Natural killer cell treated with Interleukin-12 subunit alpha and Interleukin-12 subunit beta and Interleukin-15 and Interleukin-18, amount 100 ng/mL, for 72 hours (primary cell): ENCODE measurements around the gene TSC22D2. TPM values are rescaled to one million over a fixed set of nuclear protein-coding genes. Genes with fewer than 3 reads are reported as not detected.
A peak's percentile ranks its signal among the peaks of the same experiment; 100 is the strongest.

Experiments used
- ATAC-seq, 2 donors: fragments of 150-1000 bp; cut with Tn5 transposase in 1 of 2; sonication (Bioruptor Pico), chemical (Tn5 transposase) in 1 of 2; 2 replicates each; pipeline ENCODE4 v1.10.0; 2021
- DNase-seq: peaks from one replicate; pipeline ENCODE4 v3.0.0; 2022; ENCODE audit warnings: low spot score
- H3K27ac Mint-ChIP-seq, 2 donors: 1 replicate in 1 of 2; 2 replicates in 1 of 2; pipeline ENCODE4 v1.8.0; 2022; ENCODE audit warnings: mixed read lengths in 2 of 2, mild to moderate bottlenecking in 1 of 2, moderate library complexity in 1 of 2
- H3K27me3 Mint-ChIP-seq, 2 donors: 1 replicate in 1 of 2; 2 replicates in 1 of 2; pipeline ENCODE4 v1.8.0; 2022; ENCODE audit warnings: mixed read lengths in 2 of 2
- H3K36me3 Mint-ChIP-seq: one replicate; pipeline ENCODE4 v1.8.0; 2022; ENCODE audit warnings: mixed read lengths
- H3K4me1 Mint-ChIP-seq, 2 donors: 1 replicate in 1 of 2; 2 replicates in 1 of 2; pipeline ENCODE4 v1.8.0; 2022; ENCODE audit warnings: low read depth in 2 of 2, mixed read lengths in 2 of 2, mild to moderate bottlenecking in 1 of 2
- H3K4me3 Mint-ChIP-seq: one replicate; pipeline ENCODE4 v1.8.0; 2022; ENCODE audit warnings: mixed read lengths
- H3K9me3 Mint-ChIP-seq: 2 replicates; pipeline ENCODE4 v1.8.0; 2022; ENCODE audit warnings: mixed read lengths
- total RNA-seq, 2 donors: library from RNA; stranded (reverse); gene quantifications; one replicate each; pipeline ENCODE4 v1.2.3, GENCODE V29; 2022

Gene TSC22D2
- total RNA-seq, 2 donors from 2014 or later: 18.7 to 23.7 TPM

DNA sequence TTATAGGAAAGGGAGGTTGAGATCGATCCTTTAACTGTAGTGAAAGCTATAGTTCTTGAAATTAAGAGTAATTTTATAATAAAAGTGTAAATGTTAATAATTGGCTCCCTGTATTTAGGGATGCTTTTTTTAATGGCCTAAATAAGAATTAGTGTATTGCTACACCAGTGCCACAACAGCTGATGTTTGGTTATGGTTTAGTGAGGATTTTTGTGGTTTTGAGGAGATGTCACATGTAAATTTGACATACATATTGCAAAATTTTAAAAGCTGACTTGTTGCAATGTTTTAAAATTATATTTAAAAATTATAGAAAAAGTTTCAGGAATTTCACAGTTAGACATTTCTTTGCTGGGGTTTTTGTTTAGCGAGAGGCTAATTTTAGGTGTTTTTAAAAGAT, 3.9 kb downstream of the TSC22D2 start:
- Mint-ChIP-seq H3K36me3 (peaks cover 16% of the 10 kb centered on the region), H3K9me3 (no peaks in the 10 kb centered on the region), H3K27ac (peak overlapping the region; percentile 52 to 63), H3K4me3 (peak overlapping the region; percentile 87), H3K4me1 (peaks cover 44 to 57% of the 10 kb centered on the region in 2 donors), H3K27me3 (no peaks in the 10 kb centered on the region)
- ATAC-seq (no peak), DNase-seq (no peak)

DNA sequence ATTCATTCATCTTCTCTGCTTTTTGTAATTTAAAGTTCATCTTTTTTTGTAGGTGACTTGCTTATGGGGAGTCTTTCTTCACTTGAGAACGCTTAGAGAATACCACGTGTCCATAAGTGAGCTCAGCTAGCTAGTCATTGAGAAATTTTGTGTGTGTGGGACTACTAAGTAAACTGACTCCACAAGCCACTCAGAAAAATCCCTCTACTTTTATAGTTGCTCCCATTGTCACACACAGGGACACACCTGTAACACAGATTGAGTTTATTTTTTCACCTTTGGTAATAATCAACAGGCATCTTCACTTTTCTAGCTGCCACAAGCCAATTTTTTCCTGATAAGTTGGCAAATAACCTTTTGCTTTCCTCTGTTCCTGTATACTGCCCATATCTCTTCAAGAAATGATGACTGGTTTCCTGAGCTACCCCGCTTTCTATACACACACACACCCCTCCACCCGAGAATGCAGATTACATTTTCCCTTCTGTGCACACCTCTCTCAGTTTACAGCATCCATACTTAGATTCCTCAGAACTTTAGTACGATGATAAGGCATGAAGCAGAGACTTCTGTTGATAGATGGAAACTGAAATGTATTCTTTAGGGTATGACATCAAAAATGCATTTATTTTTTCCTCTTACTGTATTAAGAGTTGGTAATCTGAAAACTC, 4.6 kb downstream of the TSC22D2 start:
- Mint-ChIP-seq H3K36me3 (peaks cover 16% of the 10 kb centered on the region), H3K9me3 (no peaks in the 10 kb centered on the region), H3K4me3 (peak overlapping the region; percentile 87), H3K27ac (peak overlapping the region; percentile 52 to 62), H3K4me1 (peaks cover 49 to 57% of the 10 kb centered on the region in 2 donors), H3K27me3 (no peaks in the 10 kb centered on the region)
- peak; percentile 60 for DNase-seq
- ATAC-seq: no peak

DNA sequence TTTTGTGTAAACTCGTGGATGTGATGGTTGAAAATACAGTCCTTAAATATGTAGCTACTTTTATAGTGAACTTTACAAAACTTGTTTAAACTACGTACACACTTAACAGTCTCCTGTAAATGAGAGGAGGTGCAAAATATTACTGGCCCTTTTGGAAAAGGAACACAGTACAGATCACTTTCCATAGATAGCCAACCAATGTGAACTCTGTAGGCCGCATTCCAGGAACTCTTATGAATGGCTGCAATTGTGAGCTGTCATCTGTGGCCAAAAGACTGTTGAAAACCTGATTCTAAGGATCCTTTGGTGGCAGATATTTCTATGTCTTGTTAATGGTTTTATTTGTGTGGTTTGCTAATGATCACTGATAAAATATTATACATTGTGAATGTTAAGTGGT, 6.2 kb downstream of the TSC22D2 start:
- no peak for DNase-seq
- no peaks in the 10 kb centered on the region for H3K9me3 Mint-ChIP-seq
- no peaks in the 10 kb centered on the region for H3K27me3 Mint-ChIP-seq
- H3K27ac Mint-ChIP-seq: no peak overlapping the region
- H3K4me3 Mint-ChIP-seq: peak overlapping the region; percentile 87
- peaks cover 57 to 63% of the 10 kb centered on the region in 2 donors for H3K4me1 Mint-ChIP-seq
- no peak for ATAC-seq
- H3K36me3 Mint-ChIP-seq: peaks cover 16% of the 10 kb centered on the region

DNA sequence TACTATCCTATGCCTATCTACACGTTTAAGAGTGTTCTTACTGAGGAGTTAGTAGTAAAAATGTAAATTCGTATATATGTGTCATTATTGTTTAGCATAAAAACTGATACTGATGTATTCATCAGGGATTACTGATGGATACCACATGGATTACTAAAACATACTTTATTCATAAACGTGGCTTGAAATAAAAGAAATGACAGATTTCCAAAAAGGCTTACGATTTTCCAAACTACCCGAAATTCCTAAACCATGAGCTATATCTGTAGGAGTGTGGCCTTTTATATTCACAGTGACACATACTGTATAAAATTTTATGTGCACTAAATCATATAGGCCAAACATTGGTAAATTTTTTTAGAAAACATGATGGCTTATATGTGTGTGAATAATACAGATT, 6.9 kb downstream of the TSC22D2 start:
- Mint-ChIP-seq H3K27ac (peak overlapping the region in 1 of 2 donors; percentile 43), H3K27me3 (no peaks in the 10 kb centered on the region), H3K9me3 (no peaks in the 10 kb centered on the region), H3K4me1 (peaks cover 61 to 64% of the 10 kb centered on the region in 2 donors), H3K36me3 (peaks cover 16% of the 10 kb centered on the region), H3K4me3 (peak overlapping the region; percentile 87)
- no peak for DNase-seq
- no peak for ATAC-seq

DNA sequence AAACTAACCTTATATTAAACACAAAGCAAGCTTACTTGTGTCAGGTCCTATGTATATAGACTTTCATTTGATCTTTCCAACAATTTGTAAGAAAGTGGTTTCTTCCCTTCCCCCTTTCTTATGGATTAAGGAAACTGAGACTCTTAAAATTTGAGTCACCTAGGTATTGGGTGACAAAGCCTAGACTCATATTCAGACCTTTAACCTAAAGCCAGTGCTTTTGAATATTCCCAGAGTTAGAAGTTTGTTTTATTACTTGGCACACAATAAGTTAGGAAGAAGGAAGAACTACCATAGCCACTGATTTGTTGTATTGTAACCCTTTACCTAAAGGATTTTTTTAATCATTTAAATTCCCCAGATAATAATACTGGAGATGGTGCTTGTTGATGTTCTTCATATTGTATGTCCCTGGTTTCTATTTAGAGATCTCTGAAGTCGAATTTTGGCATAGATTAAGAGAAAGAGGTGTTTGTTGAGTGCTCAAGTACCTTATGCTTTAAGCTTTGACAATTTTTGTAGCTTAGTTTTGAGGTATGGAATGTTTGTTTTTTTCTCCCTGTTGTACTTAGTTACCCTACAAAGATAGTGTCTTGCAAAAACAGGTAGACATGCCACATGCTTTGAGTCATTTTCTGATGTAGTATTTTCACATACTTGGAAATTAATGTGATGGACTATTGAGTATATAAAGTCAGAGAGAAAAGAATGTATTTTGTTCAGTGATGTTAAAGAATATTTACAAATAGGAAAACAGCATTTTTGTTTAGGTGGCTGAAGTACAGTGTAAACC, 11.2 kb downstream of the TSC22D2 start:
- DNase-seq (no peak), ATAC-seq (no peak)
- Mint-ChIP-seq H3K36me3 (no peaks in the 10 kb centered on the region), H3K27me3 (no peaks in the 10 kb centered on the region), H3K4me3 (no peak overlapping the region), H3K27ac (no peak overlapping the region), H3K9me3 (no peaks in the 10 kb centered on the region), H3K4me1 (peaks cover 44% of the 10 kb centered on the region in 2 donors)

DNA sequence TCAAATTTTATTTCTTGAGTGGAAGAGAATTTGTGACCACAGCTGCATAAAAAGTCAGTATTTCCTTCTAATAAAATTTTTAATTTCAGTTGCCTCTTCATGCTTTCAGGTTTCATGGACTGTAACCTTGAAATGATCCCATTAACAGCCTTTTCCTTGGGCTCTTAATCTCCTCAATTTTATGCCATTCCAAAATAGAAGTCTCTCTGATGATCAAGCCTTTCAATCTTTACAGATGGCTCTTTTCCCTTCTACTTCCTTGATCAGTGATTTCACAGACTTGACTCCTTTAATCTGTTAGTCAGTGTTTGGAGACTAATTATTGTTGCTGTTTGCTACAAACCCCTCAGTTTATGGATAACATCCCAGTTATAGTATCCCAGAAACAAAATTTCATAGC, 11.9 kb downstream of the TSC22D2 start:
- Mint-ChIP-seq H3K4me3 (no peak overlapping the region), H3K27me3 (no peaks in the 10 kb centered on the region), H3K4me1 (peaks cover 37 to 38% of the 10 kb centered on the region in 2 donors), H3K27ac (no peak overlapping the region), H3K36me3 (no peaks in the 10 kb centered on the region), H3K9me3 (no peaks in the 10 kb centered on the region)
- DNase-seq (no peak), ATAC-seq (no peak)

DNA sequence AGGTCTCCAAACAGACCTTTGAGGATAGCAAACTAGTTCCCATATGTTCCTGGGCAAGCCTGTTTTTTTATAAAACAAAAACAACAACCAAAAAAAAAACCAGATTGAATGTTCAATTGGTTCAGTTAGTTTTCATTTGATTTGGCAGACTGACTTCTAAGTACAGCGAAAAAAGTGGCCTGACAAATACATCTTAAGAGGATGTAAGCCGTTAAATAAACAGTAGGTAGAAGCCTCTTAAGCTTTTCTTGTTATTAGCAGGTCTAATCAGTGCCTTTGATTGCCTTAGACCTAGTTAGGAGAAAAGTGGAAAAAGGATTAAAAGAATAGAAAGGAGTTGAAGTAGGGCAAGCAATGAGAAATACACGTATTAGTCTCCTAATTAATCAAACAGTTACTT, 13.2 kb downstream of the TSC22D2 start:
- H3K27me3 Mint-ChIP-seq: no peaks in the 10 kb centered on the region
- no peaks in the 10 kb centered on the region for H3K36me3 Mint-ChIP-seq
- no peak for ATAC-seq
- DNase-seq: no peak
- no peaks in the 10 kb centered on the region for H3K9me3 Mint-ChIP-seq
- no peak overlapping the region for H3K27ac Mint-ChIP-seq
- H3K4me1 Mint-ChIP-seq: peaks cover 31 to 34% of the 10 kb centered on the region in 2 donors
- H3K4me3 Mint-ChIP-seq: no peak overlapping the region

DNA sequence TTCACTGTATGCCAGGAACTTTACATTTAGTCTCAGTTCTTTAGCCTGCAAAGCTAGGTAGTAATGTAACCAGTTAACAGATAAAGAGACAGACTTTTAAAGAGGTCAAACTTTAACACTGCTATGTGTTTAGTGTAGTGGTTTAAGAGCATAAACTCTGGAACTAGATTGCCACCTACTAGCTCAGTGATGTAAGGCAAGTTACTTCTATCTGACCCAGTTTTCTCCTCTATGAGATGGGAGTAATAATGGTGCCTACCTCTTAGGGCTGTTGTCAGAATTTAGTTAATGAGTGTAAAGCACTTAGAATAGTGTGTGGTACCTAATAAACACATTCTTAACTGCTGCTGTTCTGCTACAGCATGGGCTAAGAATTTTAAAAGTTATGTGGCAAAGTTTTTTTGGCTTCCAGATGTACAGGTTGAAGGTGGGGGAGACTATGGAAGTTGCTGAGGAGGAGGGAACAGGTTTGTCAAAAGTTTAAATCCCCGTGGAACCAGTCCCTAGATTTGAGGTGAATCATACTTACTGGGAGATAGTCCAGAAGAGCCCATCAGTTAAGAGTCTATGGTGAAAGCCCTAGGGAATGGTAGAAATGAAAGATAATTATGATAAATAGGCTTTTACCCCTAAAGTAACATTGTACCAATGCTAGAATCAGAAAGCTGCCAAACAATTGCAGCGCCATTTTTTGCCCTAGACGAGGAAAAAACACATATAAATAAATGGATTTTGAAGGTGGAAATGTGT, 13.9 kb downstream of the TSC22D2 start:
- Mint-ChIP-seq H3K4me1 (peaks cover 34 to 37% of the 10 kb centered on the region in 2 donors), H3K36me3 (no peaks in the 10 kb centered on the region), H3K9me3 (no peaks in the 10 kb centered on the region), H3K4me3 (no peak overlapping the region), H3K27ac (no peak overlapping the region), H3K27me3 (no peaks in the 10 kb centered on the region)
- no peak for DNase-seq
- no peak for ATAC-seq

DNA sequence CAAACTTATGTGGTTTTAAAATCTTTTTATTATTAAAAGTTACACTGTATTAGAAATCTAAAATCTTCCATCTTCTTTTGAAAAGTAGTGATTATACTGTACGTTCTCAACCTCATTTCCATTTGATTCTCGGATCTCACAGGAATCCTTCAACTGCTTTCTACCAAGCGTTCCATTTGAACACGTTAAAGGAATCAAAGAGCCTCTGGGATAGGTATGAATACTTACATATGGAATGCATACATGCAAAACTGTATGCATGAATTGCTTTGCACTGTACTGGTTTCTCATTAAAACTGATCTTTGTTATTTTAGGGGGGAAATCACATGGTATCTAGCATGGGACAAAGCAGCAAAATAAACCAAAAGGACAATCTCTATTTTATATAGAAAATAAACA, 14.8 kb downstream of the TSC22D2 start:
- peaks cover 33 to 34% of the 10 kb centered on the region in 2 donors for H3K4me1 Mint-ChIP-seq
- DNase-seq (no peak), ATAC-seq (no peak)
- H3K36me3 Mint-ChIP-seq: no peaks in the 10 kb centered on the region
- no peak overlapping the region for H3K4me3 Mint-ChIP-seq
- no peaks in the 10 kb centered on the region for H3K27me3 Mint-ChIP-seq
- no peak overlapping the region for H3K27ac Mint-ChIP-seq
- H3K9me3 Mint-ChIP-seq: no peaks in the 10 kb centered on the region

DNA sequence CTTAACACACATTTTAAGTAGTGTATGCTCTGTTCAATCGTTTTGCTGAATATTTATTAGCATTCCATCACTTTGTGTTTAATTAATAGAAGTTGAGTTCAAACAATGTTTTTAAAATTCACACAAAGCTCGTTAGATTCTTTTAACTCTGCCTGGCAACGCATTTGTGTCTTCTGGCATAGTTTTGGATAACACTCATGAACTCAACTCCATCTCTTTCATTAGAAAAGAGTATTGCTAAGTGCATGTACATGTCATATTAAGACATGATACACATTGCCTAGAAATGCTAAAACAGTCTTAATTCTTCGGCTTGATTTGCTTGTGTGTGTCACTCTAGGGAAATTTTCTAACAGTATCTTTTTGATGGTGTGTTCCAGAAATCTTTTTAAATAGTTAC, 15.7 kb downstream of the TSC22D2 start:
- DNase-seq (no peak), ATAC-seq (no peak)
- no peak overlapping the region for H3K4me3 Mint-ChIP-seq
- H3K4me1 Mint-ChIP-seq: peaks cover 35% of the 10 kb centered on the region in 2 donors
- H3K27ac Mint-ChIP-seq: no peak overlapping the region
- H3K27me3 Mint-ChIP-seq: no peaks in the 10 kb centered on the region
- H3K36me3 Mint-ChIP-seq: no peaks in the 10 kb centered on the region
- no peaks in the 10 kb centered on the region for H3K9me3 Mint-ChIP-seq

DNA sequence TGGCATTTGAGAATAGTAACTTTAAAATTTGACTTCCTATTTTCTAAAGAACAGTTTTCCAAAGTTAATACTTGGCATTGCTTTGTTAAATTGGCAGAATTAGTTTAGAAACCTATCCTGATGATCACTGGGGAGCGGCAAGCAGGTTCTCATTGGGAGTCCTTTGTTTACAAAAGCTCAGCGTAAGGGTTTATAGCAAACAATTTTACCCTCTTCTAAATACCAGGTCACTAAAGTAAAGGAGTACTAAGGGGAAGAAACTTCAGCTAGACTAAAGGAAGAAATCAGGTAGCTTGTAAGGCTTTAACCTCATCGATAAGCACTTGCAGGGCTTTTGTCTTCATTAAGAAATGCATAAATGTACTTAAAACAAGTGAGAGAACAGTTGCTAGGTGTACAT, 18.2 kb downstream of the TSC22D2 start:
- no peak for ATAC-seq
- Mint-ChIP-seq H3K4me1 (peaks cover 35 to 39% of the 10 kb centered on the region in 2 donors), H3K9me3 (no peaks in the 10 kb centered on the region), H3K36me3 (no peaks in the 10 kb centered on the region), H3K4me3 (no peak overlapping the region), H3K27ac (no peak overlapping the region), H3K27me3 (no peaks in the 10 kb centered on the region)
- DNase-seq: no peak

DNA sequence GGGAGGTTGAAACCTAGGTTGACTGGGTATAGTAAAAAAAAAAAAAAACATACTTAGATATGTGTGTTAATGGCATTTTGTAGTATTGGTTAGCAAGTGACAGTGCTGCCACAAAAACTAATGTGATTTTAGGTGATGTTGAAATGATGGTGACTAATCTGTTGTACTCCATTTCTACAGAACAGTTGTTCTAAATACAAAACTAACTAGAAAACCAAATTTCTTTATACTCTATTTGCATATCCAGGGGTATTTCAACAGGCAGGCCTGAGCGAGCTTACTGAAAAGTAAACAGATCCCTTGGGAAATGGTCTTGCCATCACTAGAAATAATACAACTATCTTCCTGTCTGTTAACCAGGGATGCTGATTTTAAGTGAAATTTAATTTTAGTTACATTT, 20.5 kb downstream of the TSC22D2 start:
- Mint-ChIP-seq H3K36me3 (no peaks in the 10 kb centered on the region), H3K9me3 (no peaks in the 10 kb centered on the region), H3K27me3 (no peaks in the 10 kb centered on the region), H3K4me3 (no peak overlapping the region), H3K4me1 (peaks cover 31 to 33% of the 10 kb centered on the region in 2 donors), H3K27ac (peak overlapping the region in 1 of 2 donors; percentile 80)
- no peak for DNase-seq
- ATAC-seq: peak; percentile 56 to 76

DNA sequence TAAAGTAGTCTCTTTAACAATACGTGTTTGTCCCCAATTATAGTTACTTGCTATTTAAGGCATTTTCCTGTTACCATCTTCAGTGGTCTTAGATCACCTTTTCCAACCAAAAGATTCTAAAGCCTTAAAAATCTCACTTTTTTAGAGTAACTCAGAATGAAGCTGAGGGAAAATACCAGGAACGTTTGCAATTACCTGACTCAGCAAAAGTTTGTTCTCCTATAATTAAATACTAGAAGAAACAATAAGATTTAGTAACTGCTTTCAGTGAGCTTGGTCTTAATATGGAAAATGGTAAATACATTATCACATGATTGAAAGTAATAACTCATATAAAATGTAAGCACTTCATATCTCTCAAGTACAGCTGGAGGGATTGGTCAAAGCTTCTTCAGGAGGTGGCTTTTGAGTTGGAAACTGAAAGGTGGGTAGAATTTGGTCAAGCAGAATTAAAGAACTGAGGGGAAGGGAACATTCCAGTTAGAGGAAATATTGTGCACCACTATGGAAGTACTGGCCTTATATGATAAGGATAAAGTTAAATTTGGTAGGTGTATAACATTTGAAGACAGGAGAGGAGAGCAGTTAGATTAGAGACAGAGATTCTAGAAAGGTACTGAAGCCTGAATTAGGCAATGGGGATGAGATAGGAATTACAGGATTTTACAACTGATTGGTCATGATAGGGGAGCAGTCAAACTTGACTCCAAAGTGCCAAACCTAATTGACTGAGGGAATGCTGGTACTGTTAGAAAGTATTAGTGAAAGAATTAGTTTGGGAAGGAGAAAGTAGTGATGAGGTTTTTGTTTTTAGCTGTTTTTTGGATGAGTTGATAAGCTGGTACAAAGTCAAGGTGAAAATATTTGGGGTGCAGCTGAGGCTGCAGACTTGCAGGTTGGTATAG, 21.9 kb downstream of the TSC22D2 start:
- H3K9me3 Mint-ChIP-seq: no peaks in the 10 kb centered on the region
- no peak overlapping the region for H3K4me3 Mint-ChIP-seq
- no peaks in the 10 kb centered on the region for H3K36me3 Mint-ChIP-seq
- peaks cover 33 to 34% of the 10 kb centered on the region in 2 donors for H3K4me1 Mint-ChIP-seq
- no peaks in the 10 kb centered on the region for H3K27me3 Mint-ChIP-seq
- DNase-seq: no peak
- ATAC-seq: no peak
- no peak overlapping the region for H3K27ac Mint-ChIP-seq
